Common myeloid progenitor, CD34-positive (primary cell): Measurements from ENCODE around the gene SMIM45.
A peak's percentile ranks its signal among the peaks of the same experiment; 100 is the strongest.

Experiments used
- CTCF ChIA-PET: fragments of 350-600 bp; sonication (Branson Sonifier 250); formaldehyde crosslinking; loops from one replicate; lab custom pipeline; 2021; ENCODE audit warnings: antibody characterized with exemption; lab: Charles Lee
- POLR2A ChIA-PET: fragments of 350-600 bp; sonication (Branson Sonifier 250); formaldehyde crosslinking; loops from one replicate; lab custom pipeline; 2021; ENCODE audit warnings: antibody characterized with exemption; lab: Charles Lee
- DNase-seq, 3 donors: peaks; one replicate each; pipeline versions ENCODE4 v3.0.0 to v3.0.0-alpha.2; 2013
- H3K27ac ChIP-seq, 2 experiments: 1 replicate in 1 of 2; 2 replicates in 1 of 2; pipeline ENCODE4 v1.7.0; 2013; ENCODE audit warnings: inconsistent platforms in 2 of 2, low read length in 2 of 2, mild to moderate bottlenecking in 2 of 2, low read depth in 1 of 2, moderate library complexity in 1 of 2; ENCODE audit not compliant: severe bottlenecking in 2 of 2, insufficient read depth in 1 of 2, poor library complexity in 1 of 2
- H3K27me3 ChIP-seq, 5 experiments: replicated peaks in 2 of 5; 1 replicate in 3 of 5; 2 replicates in 2 of 5; pipeline versions ENCODE4 v1.6.1 to v1.7.0; 2013; ENCODE audit warnings: low read length in 4 of 5, mild to moderate bottlenecking in 2 of 5, moderate library complexity in 2 of 5, inconsistent platforms in 1 of 5; ENCODE audit not compliant: insufficient read depth in 5 of 5, control insufficient read depth in 4 of 5
- H3K36me3 ChIP-seq, 4 experiments: 1 replicate in 2 of 4; 2 replicates in 2 of 4; pipeline versions ENCODE4 v1.6.1 to v1.7.0; 2013; ENCODE audit warnings: low read length in 3 of 4, control low read depth in 1 of 4, mild to moderate bottlenecking in 1 of 4; ENCODE audit not compliant: control insufficient read depth in 4 of 4, insufficient read depth in 4 of 4
- H3K4me1 ChIP-seq, 4 experiments: 1 replicate in 3 of 4; 2 replicates in 1 of 4; pipeline versions ENCODE4 v1.6.1 to v1.7.1; 2013; ENCODE audit warnings: low read length in 3 of 4, mild to moderate bottlenecking in 3 of 4, control low read depth in 1 of 4, inconsistent platforms in 1 of 4, moderate library complexity in 1 of 4; ENCODE audit not compliant: control insufficient read depth in 4 of 4, insufficient read depth in 4 of 4; ENCODE audit errors: control extremely low read depth in 1 of 4
- H3K4me3 ChIP-seq, 7 experiments: 1 replicate in 4 of 7; 2 replicates in 3 of 7; pipeline versions ENCODE4 v1.5.1 to v1.7.0; 2013; ENCODE audit warnings: mild to moderate bottlenecking in 7 of 7, low read length in 6 of 7, moderate library complexity in 6 of 7, inconsistent platforms in 2 of 7, low read depth in 2 of 7, control low read depth in 1 of 7; ENCODE audit not compliant: insufficient read depth in 4 of 7, control insufficient read depth in 1 of 7; ENCODE audit errors: extremely low read depth in 1 of 7
- H3K9me3 ChIP-seq, 5 experiments: 1 replicate in 4 of 5; 2 replicates in 1 of 5; pipeline versions ENCODE4 v1.6.1 to v1.7.1; 2013; ENCODE audit warnings: low read length in 4 of 5, mild to moderate bottlenecking in 2 of 5, inconsistent platforms in 1 of 5, low read depth in 1 of 5, moderate library complexity in 1 of 5; ENCODE audit not compliant: control insufficient read depth in 4 of 5, insufficient read depth in 2 of 5; ENCODE audit errors: control extremely low read depth in 1 of 5
- WGBS: methylation state at CpG from one replicate; pipeline ENCODE4 v1.1.5; 2013; ENCODE audit not compliant: insufficient coverage; 5-methylcytosine and 5-hydroxymethylcytosine counted together

SMIM45 gene

GRCh38 chr22:41935509-41935908 lies 16.4 kb upstream of the SMIM45 start:
- H3K27me3 ChIP-seq, result no peaks in the 10 kb centered on the region
- ChIA-PET CTCF (interaction anchor here (7.2 kb wide), 1 partner anchor 11 kb away, joined by 48 read pairs; the partner anchor contains the start of gene TNFRSF13C), POLR2A (interaction anchor here (1.0 kb wide), 1 partner anchor 10 kb away, joined by 5 read pairs; no protein-coding TSS in a partner anchor)
- no peak overlapping the region for H3K4me3 ChIP-seq
- no peaks in the 10 kb centered on the region for H3K9me3 ChIP-seq
- DNase-seq, result no peak
- H3K27ac ChIP-seq, result no peak overlapping the region
- peaks cover 0 to 12% (median 11%) of the 10 kb centered on the region in 4 experiments for H3K4me1 ChIP-seq
- H3K36me3 ChIP-seq, result peaks cover 0 to 49% (median 10%) of the 10 kb centered on the region in 4 experiments
- 96% methylated on average over 6 of the region's 9 CpGs for WGBS

GRCh38 chr22:41936894-41937169 lies 15.1 kb upstream of the SMIM45 start:
- H3K4me3 ChIP-seq, result no peak overlapping the region
- H3K27ac ChIP-seq, result no peak overlapping the region
- no peaks in the 10 kb centered on the region for H3K9me3 ChIP-seq
- ChIA-PET POLR2A (no interaction called here), CTCF (interaction anchor here (0.8 to 7.2 kb wide), 3 partner anchors 10 to 16 kb away, joined by 4 to 48 read pairs (median 4); partner anchors contain the start of genes CENPM and TNFRSF13C)
- no peak for DNase-seq
- H3K4me1 ChIP-seq, result peaks cover 0 to 23% (median 18%) of the 10 kb centered on the region in 4 experiments
- no peaks in the 10 kb centered on the region for H3K27me3 ChIP-seq
- WGBS, result 92% methylated on average over 2 of the region's 2 CpGs
- peaks cover 0 to 61% (median 11%) of the 10 kb centered on the region in 4 experiments for H3K36me3 ChIP-seq

GRCh38 chr22:41939981-41940831 lies 11.7 kb upstream of the SMIM45 start:
- H3K36me3 ChIP-seq, result peaks cover 3 to 75% (median 14%) of the 10 kb centered on the region in 4 experiments

GRCh38 chr22:41940832-41941765 lies 10.9 kb upstream of the SMIM45 start:
- Histone ChIP-seq H3K27me3 (no peaks in the 10 kb centered on the region), H3K9me3 (no peaks in the 10 kb centered on the region), H3K4me1 (peaks cover 0 to 22% (median 14%) of the 10 kb centered on the region in 4 experiments), H3K27ac (peak overlapping the region in 1 of 2 experiments; percentile 54), H3K36me3 (peaks cover 3 to 73% (median 14%) of the 10 kb centered on the region in 4 experiments), H3K4me3 (peak overlapping the region in 1 of 7 experiments; percentile 30)
- peak; percentile 79 to 89 (median 87) for DNase-seq
- ChIA-PET POLR2A (interaction anchor here (1.0 to 1.4 kb wide), 2 partner anchors 36 to 244 kb away, joined by 3 to 4 read pairs; no protein-coding TSS in a partner anchor), CTCF (interaction anchor here (0.9 to 7.2 kb wide), 30 partner anchors 8 to 398 kb away, joined by 3 to 48 read pairs (median 4); partner anchors contain the start of genes MEI1, SREBF2 and TNFRSF13C)
- WGBS, result 49% methylated on average over 10 of the region's 13 CpGs

More at GRCh38 chr22:41939981-41940831, 11.7 kb upstream of the SMIM45 start:
- H3K4me1 ChIP-seq, result peaks cover 0 to 21% (median 8%) of the 10 kb centered on the region in 4 experiments
- CTCF ChIA-PET, result interaction anchor here (0.9 to 7.2 kb wide), 27 partner anchors 9 to 398 kb away, joined by 3 to 48 read pairs (median 5); partner anchors contain the start of genes MEI1, SREBF2 and TNFRSF13C
- POLR2A ChIA-PET, result interaction anchor here (0.5 to 1.4 kb wide), 3 partner anchors 18 to 243 kb away, joined by 3 to 4 read pairs (median 3); no protein-coding TSS in a partner anchor
- H3K4me3 ChIP-seq, result no peak overlapping the region
- WGBS, result 76% methylated on average over 9 of the region's 13 CpGs
- peak; percentile 48 to 73 (median 60) for DNase-seq
- H3K27ac ChIP-seq, result peak overlapping the region in 1 of 2 experiments; percentile 54
- no peaks in the 10 kb centered on the region for H3K27me3 ChIP-seq
- H3K9me3 ChIP-seq, result no peaks in the 10 kb centered on the region

- POLR2A ChIA-PET, result no interaction called here
These were observed 8.2 kb upstream of the SMIM45 start for GRCh38 chr22:41943661-41944209.

More at GRCh38 chr22:41943661-41944209, 8.2 kb upstream of the SMIM45 start:
- H3K4me1 ChIP-seq, result peaks cover 0 to 31% (median 21%) of the 10 kb centered on the region in 4 experiments
- H3K36me3 ChIP-seq, result peaks cover 3 to 54% (median 8%) of the 10 kb centered on the region in 4 experiments
- WGBS, result 92% methylated on average over 7 of the region's 9 CpGs
- CTCF ChIA-PET, result interaction anchor here (1.2 to 2.3 kb wide), 8 partner anchors 18 to 277 kb away, joined by 3 to 11 read pairs (median 6); no protein-coding TSS in a partner anchor
- no peaks in the 10 kb centered on the region for H3K9me3 ChIP-seq
- DNase-seq, result no peak
- H3K4me3 ChIP-seq, result no peak overlapping the region
- no peaks in the 10 kb centered on the region for H3K27me3 ChIP-seq
- no peak overlapping the region for H3K27ac ChIP-seq
